ENCODE data around the gene RAB11FIP4.

- TF ChIP-seq POLR2A (IDR thresholded peaks at IDR 0.05) (no peak), CTCF (IDR thresholded peaks at IDR 0.05) (no peak), EP300 (IDR thresholded peaks at IDR 0.05) (no peak), POLR2AphosphoS5 (IDR thresholded peaks at IDR 0.05) (no peak)
Measured at GRCh38 chr17:31573861-31574260, 182.4 kb downstream of the RAB11FIP4 start.

Measured in stomach (tissue), 4 donors.